Stimulated activated CD4-positive, alpha-beta T cell treated with anti-CD3 and anti-CD28 coated beads, TNF-alpha, amount 100 ng/mL, for 1 hour (primary cell): ENCODE data around the gene CREBBP.

Experiments
- DNase-seq, 3 donors: peaks; one replicate each; pipeline ENCODE4 v3.0.0-alpha.2; 2020; ENCODE audit warnings: low read depth in 3 of 3, low spot score in 1 of 3

CREBBP gene

GRCh38 chr16:3767333-3767986 is 113.1 kb downstream of the CREBBP start:
- no peak for DNase-seq

- no peak for DNase-seq
These were observed 114.3 kb downstream of the CREBBP start for GRCh38 chr16:3766177-3766576.

DNA sequence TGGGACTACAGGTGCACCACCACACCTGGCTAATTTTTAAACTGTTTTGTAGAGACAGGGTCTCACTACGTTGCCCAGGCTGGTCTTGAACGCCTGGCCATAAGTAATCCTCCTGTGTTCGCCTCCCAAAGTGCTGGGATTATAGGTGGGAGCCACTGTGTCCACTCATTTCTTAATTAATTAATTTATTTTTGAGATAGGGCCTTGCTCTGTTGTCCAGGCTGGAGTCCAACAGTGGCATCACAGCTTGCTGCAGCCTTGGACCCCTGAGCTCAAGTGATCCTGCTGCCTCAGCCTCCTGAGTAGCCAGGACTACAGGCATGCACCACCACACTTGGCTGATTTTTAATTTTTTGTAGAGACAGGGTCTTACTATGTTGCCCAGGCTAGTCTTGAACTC is 116.1 kb downstream of the CREBBP start:
- DNase-seq = no peak

- no peak for DNase-seq
These were observed 118.3 kb downstream of the CREBBP start for GRCh38 chr16:3762107-3762750.

DNA sequence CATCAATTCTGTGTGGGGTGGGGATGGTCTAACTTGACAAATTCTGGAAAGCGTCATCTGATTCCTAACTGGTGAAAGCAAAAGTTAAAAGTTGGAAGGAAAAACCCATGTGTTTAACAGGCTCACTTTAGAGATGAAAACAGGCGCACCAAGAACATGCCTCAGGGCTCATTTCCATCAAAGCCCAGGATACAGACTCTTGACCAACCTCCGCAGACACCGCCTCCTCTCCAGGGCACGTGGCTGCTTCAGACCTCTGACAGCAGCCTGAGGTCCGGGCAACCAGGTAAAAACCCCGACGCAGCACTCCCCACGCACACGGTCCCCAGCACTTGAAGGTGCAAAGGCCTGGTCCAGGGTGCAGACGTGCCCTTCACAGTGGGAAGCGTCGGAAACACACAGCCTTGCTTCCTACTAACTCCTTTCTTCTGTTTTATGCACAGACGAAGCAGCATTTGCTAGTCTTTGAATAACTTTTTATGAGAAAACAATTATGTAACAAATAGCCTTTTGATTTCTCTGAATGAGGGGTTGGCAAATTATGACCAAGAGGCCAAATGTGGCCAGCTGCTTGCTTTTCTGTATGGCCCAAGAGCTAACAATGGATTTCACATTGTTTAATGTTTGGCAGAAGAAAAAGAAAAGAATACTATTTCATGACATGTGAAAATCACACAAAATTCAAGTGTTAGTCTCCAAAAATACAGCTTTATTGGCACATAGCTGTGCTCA is 119.0 kb downstream of the CREBBP start:
- no peak for DNase-seq

GRCh38 chr16:3760518-3760917 is 120.0 kb downstream of the CREBBP start:
- DNase-seq = no peak

- no peak for DNase-seq
These were observed 120.8 kb downstream of the CREBBP start for GRCh38 chr16:3759736-3760135.

- no peak for DNase-seq
These were observed 124.4 kb downstream of the CREBBP start for GRCh38 chr16:3756113-3756512.

GRCh38 chr16:3755249-3755648 is 125.3 kb downstream of the CREBBP start:
- no peak for DNase-seq

- no peak for DNase-seq
These were observed 125.7 kb downstream of the CREBBP start for GRCh38 chr16:3754772-3755171.

DNA sequence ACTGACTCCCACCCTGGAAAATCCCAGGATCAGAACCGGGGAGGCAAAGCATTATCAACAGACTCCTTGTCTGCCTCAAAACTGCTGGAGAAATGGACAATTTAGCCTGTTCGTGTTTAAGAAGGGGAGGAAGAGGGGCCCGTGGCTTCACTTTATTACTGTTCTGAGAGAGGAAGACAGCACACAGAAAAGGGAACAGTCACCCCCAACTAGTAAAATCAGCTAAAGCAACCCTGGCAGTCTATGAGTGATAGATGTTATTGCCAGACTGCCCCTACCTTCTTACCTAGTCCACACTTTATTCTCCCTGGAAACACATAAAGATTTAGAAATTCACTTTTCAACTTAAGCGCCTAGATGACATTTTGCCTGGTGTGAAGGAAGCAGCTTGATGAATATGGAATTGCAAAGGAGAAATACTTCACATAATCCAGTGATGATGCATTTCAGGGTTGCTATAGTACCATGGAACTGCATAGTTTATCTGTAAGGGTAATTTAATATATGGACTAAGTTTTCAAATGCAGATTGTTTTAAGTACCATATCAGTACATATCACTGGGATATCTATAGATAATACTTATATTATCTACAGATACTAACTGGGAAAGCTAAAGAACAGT is 126.3 kb downstream of the CREBBP start:
- no peak for DNase-seq

DNA sequence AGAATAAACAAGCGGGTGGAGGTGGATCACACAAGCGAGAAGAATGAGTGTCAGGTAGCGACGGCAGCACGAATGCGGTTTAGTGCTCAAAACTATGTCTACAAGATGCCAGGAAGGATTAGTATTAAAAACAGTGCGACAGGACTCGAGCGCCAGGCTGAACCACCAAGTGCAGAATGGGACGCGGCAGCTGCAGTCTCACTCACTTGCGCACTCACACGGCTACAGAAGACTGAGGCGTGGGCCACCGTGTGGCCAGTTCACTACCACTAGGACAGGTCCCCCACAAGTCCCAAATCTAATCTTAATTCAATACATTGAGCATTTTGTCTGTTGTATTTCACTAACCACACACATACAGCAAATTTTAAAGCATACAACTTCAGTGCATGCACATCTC is 127.5 kb downstream of the CREBBP start:
- no peak for DNase-seq

DNA sequence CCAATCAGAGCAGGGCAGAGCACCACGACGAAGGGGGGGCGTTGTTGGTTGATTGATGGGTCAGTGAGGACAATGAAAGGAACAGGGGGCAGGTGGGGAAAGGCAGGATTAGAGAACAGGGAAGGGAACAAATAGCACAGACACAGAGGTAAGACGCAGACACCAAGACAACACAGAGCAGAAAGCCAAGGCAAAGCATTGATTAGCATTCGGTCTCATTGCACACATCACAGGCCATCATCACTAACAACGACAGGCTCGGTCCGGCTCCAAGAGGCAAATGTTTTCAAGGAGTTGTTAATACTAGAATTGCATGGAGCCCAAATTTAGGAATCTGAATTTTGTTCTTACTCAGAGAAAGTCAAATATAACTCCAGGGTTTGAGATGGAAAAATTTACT is 128.6 kb downstream of the CREBBP start:
- no peak for DNase-seq

GRCh38 chr16:3748307-3748706 is 132.2 kb downstream of the CREBBP start:
- DNase-seq = no peak

DNA sequence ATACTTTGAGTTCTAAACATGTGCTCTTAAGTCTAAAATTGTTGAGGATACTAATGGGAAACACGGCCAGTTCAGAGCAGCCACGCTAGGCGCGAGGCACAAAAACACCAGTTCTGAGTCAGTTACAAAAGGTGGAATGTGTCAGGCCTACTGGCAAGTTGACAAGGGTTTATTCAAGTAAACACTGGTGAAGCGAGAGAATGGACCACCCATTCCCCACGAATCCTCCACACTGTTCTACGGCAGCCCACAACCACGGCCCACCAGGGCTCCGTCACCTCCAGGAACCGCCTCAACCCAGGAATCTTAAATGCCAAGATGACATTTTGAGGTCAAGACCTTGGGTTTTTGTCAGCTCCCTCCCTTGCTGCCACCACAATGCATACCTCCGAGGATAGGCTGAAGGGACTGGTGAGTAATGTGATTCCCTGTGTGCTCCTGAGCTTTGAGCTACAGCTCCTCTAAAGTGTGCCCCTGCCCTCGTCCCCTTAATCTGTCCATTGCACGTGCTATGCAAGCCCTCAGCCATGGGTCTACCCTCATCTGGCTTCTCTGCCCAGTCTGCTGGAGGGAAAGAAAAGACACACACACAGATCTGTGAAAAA is 134.7 kb downstream of the CREBBP start:
- no peak for DNase-seq

DNA sequence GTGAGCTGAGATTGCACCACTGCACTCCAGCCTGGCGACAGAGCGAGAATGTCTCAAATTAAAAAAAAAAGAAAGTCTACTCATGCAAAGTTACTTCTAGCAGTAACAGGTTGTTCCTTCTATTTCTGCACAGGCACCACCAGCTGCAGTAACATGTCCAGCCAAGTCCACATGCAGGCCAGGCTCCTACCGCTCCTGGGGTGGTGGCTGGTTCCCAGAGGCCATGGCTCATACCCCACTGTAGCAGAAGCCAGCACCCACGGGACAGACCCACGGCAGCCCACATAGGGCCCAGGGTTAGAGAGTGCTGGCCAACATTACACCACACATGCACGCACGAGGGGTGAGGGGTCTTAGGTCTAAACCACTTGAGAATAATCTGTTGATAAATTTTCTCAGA is 136.5 kb downstream of the CREBBP start:
- no peak for DNase-seq

DNA sequence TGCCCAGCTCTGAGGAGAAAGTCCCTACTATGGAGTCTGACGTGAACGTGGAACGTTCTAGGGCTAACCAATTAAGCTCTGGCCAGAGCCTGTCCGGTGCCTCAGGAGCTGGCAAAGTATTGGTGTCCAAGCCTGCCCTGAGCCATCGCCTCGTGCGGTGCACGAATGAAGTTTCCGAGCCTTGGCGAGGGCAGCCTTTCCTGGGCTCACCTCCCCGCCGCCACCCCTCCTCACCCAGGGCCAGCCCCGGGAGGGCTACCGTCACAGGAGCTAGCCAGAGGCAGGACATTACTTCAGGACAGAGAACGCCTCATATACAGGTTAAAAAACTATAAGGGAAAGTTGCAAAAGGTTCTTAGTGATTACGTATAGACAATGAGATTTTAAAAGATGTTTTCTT is 139.6 kb downstream of the CREBBP start:
- DNase-seq = no peak

DNA sequence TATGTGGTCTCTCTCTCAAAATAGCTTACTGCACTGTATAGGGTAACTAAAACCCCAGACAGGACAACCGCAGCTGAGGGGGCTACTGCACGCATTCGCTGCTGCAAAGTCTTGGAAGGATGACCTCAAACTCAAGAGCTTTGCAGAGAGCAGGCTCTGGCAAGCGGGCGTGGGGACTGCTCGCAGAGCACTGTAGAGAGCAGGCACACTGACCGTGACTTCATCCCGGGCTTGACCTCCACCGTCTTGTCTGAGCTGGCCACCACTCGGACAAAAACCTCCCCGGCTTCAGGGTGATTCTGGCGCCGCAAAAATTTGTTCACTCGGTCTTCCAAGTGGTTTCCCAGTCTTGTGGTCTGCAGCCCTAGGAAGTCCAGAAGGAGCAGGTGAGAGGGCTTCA is 140.3 kb downstream of the CREBBP start:
- DNase-seq = no peak

DNA sequence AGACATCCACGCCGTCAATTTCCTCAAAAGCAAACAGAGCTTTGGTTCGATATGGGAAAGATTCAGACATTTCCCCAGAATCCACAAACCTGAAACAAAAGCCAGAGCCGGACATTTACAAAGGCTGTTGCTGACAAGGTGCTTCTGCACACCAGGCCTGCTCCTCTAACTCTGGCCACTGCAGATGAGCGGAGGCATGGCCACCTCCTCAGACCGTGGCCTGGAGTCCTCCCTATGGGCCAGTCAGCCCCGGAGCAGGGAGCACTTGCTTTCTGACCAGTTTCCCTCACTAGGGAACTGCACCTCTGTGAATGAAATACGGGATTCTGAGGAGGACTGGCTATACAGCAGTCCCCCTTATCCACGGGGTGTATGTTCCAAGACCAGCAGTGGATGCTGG is 140.9 kb downstream of the CREBBP start:
- DNase-seq = no peak

- no peak for DNase-seq
These were observed 142.0 kb downstream of the CREBBP start for GRCh38 chr16:3738541-3738940.

DNA sequence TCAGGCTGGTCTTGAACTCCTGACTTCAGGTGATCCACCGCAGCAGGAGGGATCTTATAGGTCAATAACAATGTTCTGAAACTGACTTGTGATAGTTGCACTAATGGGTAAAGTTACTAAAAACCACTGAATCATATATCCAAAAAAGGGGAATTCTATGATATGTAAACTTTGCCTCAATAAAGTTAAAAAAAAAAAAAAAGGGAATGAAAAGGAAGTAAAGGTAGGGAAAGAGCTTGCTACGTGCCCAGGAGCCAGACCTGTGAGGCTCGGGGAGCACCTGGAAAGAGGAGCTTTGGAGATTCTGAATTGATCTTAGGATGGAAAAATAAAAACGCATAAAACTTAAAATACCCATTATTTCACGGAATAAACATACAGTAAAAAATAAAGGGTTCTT is 142.4 kb downstream of the CREBBP start:
- DNase-seq = no peak

GRCh38 chr16:3737181-3737580 is 143.3 kb downstream of the CREBBP start:
- DNase-seq = no peak
